ENCODE measurements around the gene PIK3R5. TPM values are rescaled to one million over a fixed set of nuclear protein-coding genes. Genes with fewer than 3 reads are reported as not detected.

PIK3R5 gene
- polyA plus RNA-seq (2011; rRNA removed) (0.02 TPM in 1 of 2 replicates, not detected in the other), polyA minus RNA-seq (2011; rRNA and poly(A)+ RNA removed) (not detected in 2 replicates)

- Histone ChIP-seq H3K36me3 (ENCODE audit: control insufficient read depth, insufficient read depth, low read length) (no peaks in the 10 kb centered on the region; the same call in 1 of the 2 replicates), H3K4me3 (ENCODE audit: low read depth, low read length) (no peak within 1 kb of the TSS), H3K27me3 (ENCODE audit: control insufficient read depth, insufficient read depth, low read length) (peaks cover 2% of the 10 kb centered on the region; the same call in 1 of the 2 replicates)
- ChIA-PET CTCF (no interaction called here), POLR2A (no interaction called here)
- DNase-seq (ENCODE audit: low read depth) = no peak
- no peak for TF ChIP-seq CTCF (IDR thresholded peaks at IDR 0.05; ENCODE audit: insufficient read depth, low read depth, low read length)
These were observed at the start of gene PIK3R5 for GRCh38 chr17:8965394-8966168. TSS of gene PIK3R5 (minus strand) at chr17:8965707. CDS start at chr17:8911494, 54,213 bp downstream.

- TF ChIP-seq CTCF (IDR thresholded peaks at IDR 0.05; ENCODE audit: insufficient read depth, low read depth, low read length) = no peak
- H3K4me3 ChIP-seq (ENCODE audit: low read depth, low read length) = no peak overlapping the region
- POLR2A ChIA-PET = no interaction called here
- H3K36me3 ChIP-seq (ENCODE audit: control insufficient read depth, insufficient read depth, low read length) = no peaks in the 10 kb centered on the region
- CTCF ChIA-PET = interaction anchor here (1.1 to 2.2 kb wide), 3 partner anchors 10 to 16 kb away, joined by 3 to 10 read pairs (median 4); no protein-coding TSS in a partner anchor
- DNase-seq (ENCODE audit: low read depth) = no peak
- no peaks in the 10 kb centered on the region for H3K27me3 ChIP-seq (ENCODE audit: control insufficient read depth, insufficient read depth, low read length)
These were observed 45.5 kb upstream of the PIK3R5 start for GRCh38 chr17:9011001-9011400.

- POLR2A ChIA-PET = no interaction called here
These were observed 44.2 kb upstream of the PIK3R5 start for GRCh38 chr17:9009737-9010136.

GRCh38 chr17:9009096-9009495 lies 43.6 kb upstream of the PIK3R5 start:
- DNase-seq (ENCODE audit: low read depth) = no peak
- TF ChIP-seq CTCF (IDR thresholded peaks at IDR 0.05; ENCODE audit: insufficient read depth, low read depth, low read length) = no peak
- ChIA-PET POLR2A (no interaction called here), CTCF (interaction anchor here (1.4 to 2.9 kb wide), 2 partner anchors 11 to 283 kb away, joined by 3 to 16 read pairs; no protein-coding TSS in a partner anchor)
- Histone ChIP-seq H3K27me3 (ENCODE audit: control insufficient read depth, insufficient read depth, low read length) (peaks cover 6% of the 10 kb centered on the region), H3K4me3 (ENCODE audit: low read depth, low read length) (no peak overlapping the region), H3K36me3 (ENCODE audit: control insufficient read depth, insufficient read depth, low read length) (no peaks in the 10 kb centered on the region)

More at GRCh38 chr17:9009737-9010136, 44.2 kb upstream of the PIK3R5 start:
- CTCF ChIA-PET = interaction anchor here (0.6 to 2.9 kb wide), 3 partner anchors 12 to 283 kb away, joined by 3 to 16 read pairs (median 3); no protein-coding TSS in a partner anchor
- TF ChIP-seq CTCF (IDR thresholded peaks at IDR 0.05; ENCODE audit: insufficient read depth, low read depth, low read length) = no peak
- Histone ChIP-seq H3K27me3 (ENCODE audit: control insufficient read depth, insufficient read depth, low read length) (peaks cover 1% of the 10 kb centered on the region; the same call in 1 of the 2 replicates), H3K36me3 (ENCODE audit: control insufficient read depth, insufficient read depth, low read length) (no peaks in the 10 kb centered on the region), H3K4me3 (ENCODE audit: low read depth, low read length) (no peak overlapping the region)
- DNase-seq (ENCODE audit: low read depth) = no peak

- ChIA-PET CTCF (interaction anchor here (2.9 kb wide), 1 partner anchor 9 kb away, joined by 16 read pairs; no protein-coding TSS in a partner anchor), POLR2A (no interaction called here)
- peaks cover 11% of the 10 kb centered on the region for H3K27me3 ChIP-seq (ENCODE audit: control insufficient read depth, insufficient read depth, low read length)
- no peak for DNase-seq (ENCODE audit: low read depth)
- no peaks in the 10 kb centered on the region for H3K36me3 ChIP-seq (ENCODE audit: control insufficient read depth, insufficient read depth, low read length)
- no peak overlapping the region for H3K4me3 ChIP-seq (ENCODE audit: low read depth, low read length)
- no peak for TF ChIP-seq CTCF (IDR thresholded peaks at IDR 0.05; ENCODE audit: insufficient read depth, low read depth, low read length)
These were observed 41.7 kb upstream of the PIK3R5 start for GRCh38 chr17:9007052-9007714.
